Nephron (organoid): ENCODE results near the gene MACO1.

ENCODE experiments used
- H3K27ac Mint-ChIP-seq, 3 experiments: 2 replicates each; pipeline ENCODE4 v1.8.0; 2020; ENCODE audit warnings: mixed read lengths in 3 of 3, mild to moderate bottlenecking in 2 of 3, moderate library complexity in 1 of 3
- H3K27me3 Mint-ChIP-seq: 2 replicates; pipeline ENCODE4 v1.8.0; 2021; ENCODE audit warnings: low read depth, mild to moderate bottlenecking, moderate library complexity, mixed read lengths
- H3K36me3 Mint-ChIP-seq: 2 replicates; pipeline ENCODE4 v1.8.0; 2020; ENCODE audit warnings: low read depth, mixed read lengths
- H3K4me1 Mint-ChIP-seq: 2 replicates; pipeline ENCODE4 v1.8.0; 2020; ENCODE audit warnings: mixed read lengths
- H3K4me3 Mint-ChIP-seq, 3 experiments: 2 replicates each; pipeline ENCODE4 v1.8.0; 2020; ENCODE audit warnings: mild to moderate bottlenecking in 3 of 3, mixed read lengths in 3 of 3, moderate library complexity in 2 of 3
- H3K9me3 Mint-ChIP-seq: 2 replicates; pipeline ENCODE4 v1.8.0; 2020; ENCODE audit warnings: mixed read lengths
- TF ChIP-seq, protein P1 (sequence below), 3 experiments: fragments of 200-600 bp; sonication (generic); IDR thresholded peaks; one replicate each; pipeline ENCODE4 v1.5.0; 2021; ENCODE audit warnings: antibody characterized with exemption in 3 of 3; ENCODE audit not compliant: unreplicated experiment in 3 of 3

MACO1 gene

DNA sequence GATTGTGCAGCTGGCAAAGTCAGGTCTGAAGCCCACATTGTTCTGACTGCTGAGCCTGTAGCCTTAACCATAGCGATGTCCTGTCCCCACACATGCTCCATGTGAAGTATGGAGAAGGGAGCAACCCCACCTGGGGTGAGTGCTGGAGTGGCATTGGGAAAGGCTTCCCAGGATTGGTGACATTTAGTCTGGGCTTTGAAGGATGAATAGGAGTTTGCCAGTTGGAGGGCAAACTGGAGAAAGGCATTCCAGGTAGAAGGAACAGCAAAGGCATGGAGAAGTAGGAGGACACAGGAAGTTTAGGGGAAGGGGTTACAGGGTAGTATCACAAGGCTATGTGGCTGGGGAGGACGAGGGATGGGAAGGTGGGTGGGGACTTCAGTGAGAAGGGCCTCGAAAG lies 105.4 kb downstream of the MACO1 start:
- no peaks in the 10 kb centered on the region for H3K36me3 Mint-ChIP-seq
- no peak overlapping the region for H3K27ac Mint-ChIP-seq
- H3K4me3 Mint-ChIP-seq, result no peak overlapping the region
- TF ChIP-seq, protein P1, sequence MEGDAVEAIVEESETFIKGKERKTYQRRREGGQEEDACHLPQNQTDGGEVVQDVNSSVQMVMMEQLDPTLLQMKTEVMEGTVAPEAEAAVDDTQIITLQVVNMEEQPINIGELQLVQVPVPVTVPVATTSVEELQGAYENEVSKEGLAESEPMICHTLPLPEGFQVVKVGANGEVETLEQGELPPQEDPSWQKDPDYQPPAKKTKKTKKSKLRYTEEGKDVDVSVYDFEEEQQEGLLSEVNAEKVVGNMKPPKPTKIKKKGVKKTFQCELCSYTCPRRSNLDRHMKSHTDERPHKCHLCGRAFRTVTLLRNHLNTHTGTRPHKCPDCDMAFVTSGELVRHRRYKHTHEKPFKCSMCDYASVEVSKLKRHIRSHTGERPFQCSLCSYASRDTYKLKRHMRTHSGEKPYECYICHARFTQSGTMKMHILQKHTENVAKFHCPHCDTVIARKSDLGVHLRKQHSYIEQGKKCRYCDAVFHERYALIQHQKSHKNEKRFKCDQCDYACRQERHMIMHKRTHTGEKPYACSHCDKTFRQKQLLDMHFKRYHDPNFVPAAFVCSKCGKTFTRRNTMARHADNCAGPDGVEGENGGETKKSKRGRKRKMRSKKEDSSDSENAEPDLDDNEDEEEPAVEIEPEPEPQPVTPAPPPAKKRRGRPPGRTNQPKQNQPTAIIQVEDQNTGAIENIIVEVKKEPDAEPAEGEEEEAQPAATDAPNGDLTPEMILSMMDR (IDR thresholded peaks at IDR 0.05; ENCODE audit: unreplicated experiment in 3 of 3), result no peak
- no peaks in the 10 kb centered on the region for H3K9me3 Mint-ChIP-seq
- no peaks in the 10 kb centered on the region for H3K4me1 Mint-ChIP-seq
- peaks cover 16% of the 10 kb centered on the region for H3K27me3 Mint-ChIP-seq

DNA sequence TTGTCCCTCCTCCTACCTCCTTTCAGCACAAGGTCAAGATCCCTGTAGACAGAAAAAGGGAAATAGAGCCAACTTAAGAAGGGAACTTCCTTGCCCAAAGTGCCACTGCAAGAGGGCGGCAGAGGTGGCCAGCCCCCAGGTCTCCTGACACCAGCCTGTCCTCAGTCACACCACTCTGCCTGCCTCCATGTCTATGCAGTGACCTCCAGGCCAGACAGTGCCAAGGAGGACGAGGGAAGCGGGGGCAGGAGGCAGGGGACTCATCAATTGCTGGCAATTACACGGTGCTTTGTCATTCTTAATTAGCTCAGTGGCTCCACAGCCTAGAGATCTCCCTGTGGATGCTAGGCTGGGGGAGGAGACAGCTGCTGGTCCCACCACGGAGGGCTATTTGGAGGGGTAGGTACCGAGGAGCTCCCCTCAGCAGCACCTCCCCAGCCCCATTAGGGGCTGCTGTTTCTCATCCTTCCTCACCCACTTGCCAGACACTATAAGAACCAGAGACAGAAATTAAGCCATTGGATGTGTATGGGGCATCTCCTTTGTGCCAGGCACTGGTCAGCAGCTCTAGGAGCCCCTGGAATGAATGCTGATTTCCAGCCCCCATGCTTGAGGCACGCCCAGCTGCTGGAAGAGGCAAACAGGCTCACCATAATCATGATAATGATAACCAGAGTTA lies 106.6 kb downstream of the MACO1 start:
- no peak overlapping the region for H3K4me3 Mint-ChIP-seq
- H3K36me3 Mint-ChIP-seq, result no peaks in the 10 kb centered on the region
- no peaks in the 10 kb centered on the region for H3K9me3 Mint-ChIP-seq
- TF ChIP-seq, protein P1 (IDR thresholded peaks at IDR 0.05; ENCODE audit: unreplicated experiment in 3 of 3), result no peak
- peaks cover 21% of the 10 kb centered on the region for H3K27me3 Mint-ChIP-seq
- H3K27ac Mint-ChIP-seq, result no peak overlapping the region
- H3K4me1 Mint-ChIP-seq, result peaks cover 4% of the 10 kb centered on the region

DNA sequence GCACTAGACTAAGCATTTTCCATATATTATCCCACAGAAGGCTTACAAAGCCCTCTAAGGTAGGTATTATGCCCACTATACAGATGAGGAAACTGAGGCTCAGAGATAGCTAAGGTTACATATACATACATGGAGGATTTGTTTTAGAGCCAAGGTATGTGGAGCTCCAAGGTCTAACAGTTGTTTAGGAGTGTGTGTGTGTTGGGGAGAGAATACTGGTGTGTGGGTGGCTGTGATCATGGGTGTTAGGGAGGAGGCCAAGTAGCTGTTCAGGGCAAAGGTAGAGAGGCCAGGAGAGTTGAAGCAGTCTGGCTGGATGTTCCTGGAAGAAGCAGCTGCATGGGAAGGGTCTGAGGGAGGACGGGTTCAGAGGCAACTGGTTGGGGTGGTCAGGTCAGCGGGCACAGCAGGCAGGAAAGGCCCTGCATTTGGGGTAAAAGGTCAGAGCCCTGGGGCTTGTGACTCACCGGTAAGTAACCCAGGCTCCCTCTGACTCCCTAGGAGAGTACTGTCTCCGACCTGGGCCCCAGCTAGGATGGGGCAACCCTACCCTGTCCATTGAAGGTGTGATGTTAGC lies 107.6 kb downstream of the MACO1 start:
- TF ChIP-seq, protein P1 (IDR thresholded peaks at IDR 0.05; ENCODE audit: unreplicated experiment in 3 of 3), result no peak
- no peak overlapping the region for H3K27ac Mint-ChIP-seq
- peaks cover 14% of the 10 kb centered on the region for H3K27me3 Mint-ChIP-seq
- peak overlapping the region in 1 of 3 experiments; percentile 2 for H3K4me3 Mint-ChIP-seq
- no peaks in the 10 kb centered on the region for H3K36me3 Mint-ChIP-seq
- H3K9me3 Mint-ChIP-seq, result no peaks in the 10 kb centered on the region
- peaks cover 4% of the 10 kb centered on the region for H3K4me1 Mint-ChIP-seq

DNA sequence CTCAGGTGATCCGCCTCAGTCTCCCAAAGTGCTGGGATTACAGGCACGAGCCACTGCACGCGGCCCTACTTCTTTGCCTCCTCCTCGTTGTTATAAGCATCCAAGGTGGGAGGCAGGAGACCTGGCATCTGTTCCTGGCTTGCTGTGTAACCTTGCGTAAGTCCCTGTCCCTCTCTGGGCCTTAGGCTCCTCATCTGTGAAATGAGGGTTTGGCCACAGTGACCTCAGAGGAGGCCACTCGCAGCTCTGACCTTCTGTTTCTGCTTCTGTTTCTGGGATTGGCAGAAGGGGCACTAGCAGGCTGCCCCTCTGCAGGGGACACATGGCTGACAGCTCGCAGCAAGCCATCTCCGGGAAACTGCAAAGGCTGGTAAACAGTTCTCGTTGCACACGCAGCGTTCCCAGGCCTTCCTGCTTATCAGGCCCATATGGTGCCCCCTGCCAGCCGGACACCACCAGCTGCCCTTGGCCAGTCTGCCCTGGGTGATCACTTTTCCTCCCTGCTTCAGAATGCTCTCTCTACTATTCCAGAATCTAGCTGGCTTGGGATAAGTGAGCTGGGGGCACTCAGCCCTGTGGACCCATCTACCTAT lies 110.1 kb downstream of the MACO1 start:
- Mint-ChIP-seq H3K4me3 (peak overlapping the region; percentile 20 to 74 (median 59)), H3K27ac (no peak overlapping the region), H3K36me3 (no peaks in the 10 kb centered on the region), H3K9me3 (no peaks in the 10 kb centered on the region), H3K27me3 (peaks cover 10% of the 10 kb centered on the region), H3K4me1 (peaks cover 10% of the 10 kb centered on the region)
- TF ChIP-seq, protein P1 (IDR thresholded peaks at IDR 0.05; ENCODE audit: unreplicated experiment in 3 of 3), result no peak

DNA sequence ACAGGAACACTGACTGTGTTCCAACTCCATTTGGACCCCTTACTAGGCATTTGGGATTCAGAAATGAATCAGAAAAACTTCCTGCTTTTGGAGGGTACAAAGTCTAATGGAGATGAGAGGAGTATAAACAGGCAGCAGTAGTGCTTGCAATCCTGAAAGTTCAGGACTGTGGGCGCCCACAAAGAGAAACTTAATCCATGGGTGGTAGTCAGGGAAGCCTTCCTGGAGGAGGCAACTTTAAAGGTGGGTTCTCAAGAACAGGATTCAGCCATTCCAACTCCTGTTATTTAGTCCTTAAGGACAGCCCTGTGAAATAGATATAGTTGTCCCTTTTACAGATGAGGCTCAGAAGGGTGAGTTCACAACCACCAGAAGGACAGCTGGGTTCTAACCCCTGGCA lies 110.7 kb downstream of the MACO1 start:
- Mint-ChIP-seq H3K4me1 (peaks cover 10% of the 10 kb centered on the region), H3K27ac (no peak overlapping the region), H3K36me3 (no peaks in the 10 kb centered on the region), H3K4me3 (peak overlapping the region; percentile 20 to 74 (median 59)), H3K27me3 (peaks cover 10% of the 10 kb centered on the region), H3K9me3 (no peaks in the 10 kb centered on the region)
- TF ChIP-seq, protein P1 (IDR thresholded peaks at IDR 0.05; ENCODE audit: unreplicated experiment in 3 of 3), result no peak
